K562 (cell line): Measurements from ENCODE around the gene PHETA1. TPM values are rescaled to one million over a fixed set of nuclear protein-coding genes. Genes with fewer than 3 reads are reported as not detected.
"Not testable (repeated sequence)": the region's sequence is repeated elsewhere in the genome, so short reads cannot be mapped to it uniquely, and the experiment has no call there.

Experiments used
- ATAC-seq: fragments of 200-7000 bp; cut with Tn5 transposase; 3 replicates; pipeline ENCODE4 v1.9.1; 2020; ENCODE audit warnings: moderate library complexity
- BruUV-seq: library from RNA; stranded (reverse); fragments of 400-500 nt; replicated peaks from 2 replicates; lab custom pipeline; 2021; lab: Mats Ljungman, UMichigan
- CTCF ChIA-PET: fragments of 300-600 bp; formaldehyde crosslinking; extraction: SDS; loops from one replicate; lab custom pipeline; 2021; ENCODE audit warnings: low intra/inter-chr PET ratio; lab: Yijun Ruan, JAX
- POLR2A ChIA-PET: fragments of 300-600, 350-650 bp; sonication (Branson Sonifier 250); formaldehyde crosslinking; extraction: SDS; loops from one replicate; lab custom pipeline; 2021; ENCODE audit warnings: antibody characterized with exemption, inconsistent platforms; lab: Yijun Ruan, JAX
- DNase-seq, 4 experiments: peaks; one replicate each; pipeline versions ENCODE4 v3.0.0 to v3.0.0-alpha.2; 2011 to 2018; ENCODE audit warnings: low spot score in 3 of 4, mixed read lengths in 3 of 4; ENCODE audit errors: extremely low read depth in 1 of 4
- FAIRE-seq: peaks from 2 replicates; lab custom pipeline; 2011; peaks lifted over from hg19 to GRCh38; lab: Jason Lieb, UNC
- H2AFZ ChIP-seq: 2 replicates; pipeline ENCODE4 v1.6.0; 2011; ENCODE audit warnings: low read depth, low read length, control low read depth, inconsistent platforms
- H3K27ac ChIP-seq: fragments of 200-600 bp; 3 replicates; pipeline ENCODE4 v1.8.0; 2011; ENCODE audit warnings: low read depth, mild to moderate bottlenecking, control low read depth, inconsistent platforms, low read length, moderate library complexity, mixed read lengths; ENCODE audit errors: extremely low read depth
- H3K27me3 ChIP-seq, 2 experiments: fragments of 300-600 bp in 1 of 2; 2 replicates in 1 of 2; 3 replicates in 1 of 2; pipeline versions ENCODE4 v1.6.0 to v1.8.0; 2011; ENCODE audit warnings: inconsistent platforms in 2 of 2, low read length in 2 of 2, mild to moderate bottlenecking in 1 of 2, mixed read lengths in 1 of 2, moderate library complexity in 1 of 2; ENCODE audit not compliant: control insufficient read depth in 2 of 2, insufficient read depth in 2 of 2
- H3K36me3 ChIP-seq: fragments of 300-600 bp; 3 replicates; pipeline ENCODE4 v1.8.0; 2011; ENCODE audit warnings: mild to moderate bottlenecking, low read length, inconsistent platforms; ENCODE audit not compliant: control insufficient read depth, insufficient read depth
- H3K4me1 ChIP-seq, 2 experiments: fragments of 200-600 bp in 1 of 2; replicated peaks in 1 of 2; 2 replicates in 1 of 2; 3 replicates in 1 of 2; pipeline versions ENCODE4 v1.5.1 to v1.8.0; 2011; ENCODE audit warnings: inconsistent platforms in 2 of 2, low read length in 2 of 2, mild to moderate bottlenecking in 1 of 2, mixed read lengths in 1 of 2, moderate library complexity in 1 of 2; ENCODE audit not compliant: control insufficient read depth in 2 of 2, insufficient read depth in 2 of 2
- H3K4me2 ChIP-seq: 2 replicates; pipeline ENCODE4 v1.6.1; 2011; ENCODE audit warnings: low read length, control low read depth, inconsistent platforms, mixed read lengths; ENCODE audit not compliant: insufficient read depth
- H3K4me3 ChIP-seq: fragments of 200-600 bp; sonication (generic), shearing (Covaris generic); 2 replicates; pipeline ENCODE4 v1.5.1; 2016; ENCODE audit warnings: control low read depth, inconsistent platforms
- H3K79me2 ChIP-seq: fragments of 200-600 bp; 3 replicates; pipeline ENCODE4 v1.8.0; 2011; ENCODE audit warnings: low read length, inconsistent platforms; ENCODE audit not compliant: control insufficient read depth, insufficient read depth
- H3K9ac ChIP-seq, 2 experiments: 2 replicates each; pipeline versions ENCODE4 v1.6.0 to v1.6.1; 2011; ENCODE audit warnings: low read depth in 2 of 2, low read length in 2 of 2, control low read depth in 1 of 2, inconsistent platforms in 1 of 2, mild to moderate bottlenecking in 1 of 2, mixed read lengths in 1 of 2; ENCODE audit not compliant: insufficient read depth in 1 of 2
- H3K9me1 ChIP-seq: one replicate; pipeline ENCODE4 v1.6.0; 2011; ENCODE audit warnings: inconsistent platforms, mild to moderate bottlenecking, low read length, moderate library complexity; ENCODE audit not compliant: control insufficient read depth, insufficient read depth
- H3K9me3 ChIP-seq: replicated peaks from 2 replicates; pipeline ENCODE4 v1.5.1; 2011; ENCODE audit warnings: low read depth, low read length, inconsistent platforms; ENCODE audit not compliant: control insufficient read depth, insufficient read depth
- H4K20me1 ChIP-seq: replicated peaks from 2 replicates; pipeline ENCODE4 v1.6.1; 2011; ENCODE audit warnings: low read length, inconsistent platforms, mixed read lengths; ENCODE audit not compliant: control insufficient read depth, insufficient read depth
- ATF1 ChIP-seq, 2 experiments: fragments of 450-650 bp in 1 of 2; IDR thresholded peaks; 2 replicates each; pipeline ENCODE4 v1.6.1; 2016; ENCODE audit warnings: missing compliant biosample characterization in 1 of 2, missing genetic modification characterization in 1 of 2
- CCNT2 ChIP-seq: IDR thresholded peaks from 2 replicates; pipeline ENCODE4 v1.6.1; 2011; ENCODE audit warnings: borderline replicate concordance, low read depth, mild to moderate bottlenecking, moderate library complexity, mixed read lengths, low read length; ENCODE audit not compliant: insufficient read length; ENCODE audit errors: extremely low read depth
- ESRRA ChIP-seq: fragments of 450-650 bp; IDR thresholded peaks from 2 replicates; pipeline ENCODE4 v1.6.1; 2014; ENCODE audit warnings: low read depth, mild to moderate bottlenecking, moderate library complexity, borderline replicate concordance
- KDM2B ChIP-seq: fragments of 250-450 bp; sonication (Bioruptor Pico); IDR thresholded peaks from 2 replicates; pipeline ENCODE4 v1.8.0; 2021; ENCODE audit warnings: mild to moderate bottlenecking, moderate library complexity
- MTF1 ChIP-seq: fragments of 250-450 bp; sonication (Bioruptor Pico); IDR thresholded peaks from 2 replicates; pipeline ENCODE4 v1.9.0; 2021; ENCODE audit warnings: moderate library complexity, mild to moderate bottlenecking, inconsistent platforms, borderline replicate concordance
- NR0B1 ChIP-seq: fragments of 450-650 bp; IDR thresholded peaks from one replicate; pipeline ENCODE4 v1.6.1; 2018; ENCODE audit warnings: mild to moderate bottlenecking, moderate library complexity; ENCODE audit not compliant: partially characterized antibody
- SMAD2 ChIP-seq: fragments of 150-350 bp; IDR thresholded peaks from 2 replicates; pipeline ENCODE4 v1.6.1; 2014; ENCODE audit warnings: low read depth, mild to moderate bottlenecking, low read length
- USF2 ChIP-seq: sonication (generic); formaldehyde crosslinking; IDR thresholded peaks from 2 replicates; pipeline ENCODE4 v1.5.0; 2020; ENCODE audit warnings: missing genetic modification reagents
- ZBTB7A ChIP-seq: IDR thresholded peaks from 2 replicates; pipeline ENCODE4 v1.6.1; 2011; ENCODE audit warnings: low read depth, mild to moderate bottlenecking, low read length, moderate library complexity, borderline replicate concordance; ENCODE audit not compliant: control insufficient read depth
- ZKSCAN1 ChIP-seq: fragments of 150-350 bp; IDR thresholded peaks from 2 replicates; pipeline ENCODE4 v1.6.1; 2016; ENCODE audit warnings: low read depth, low read length
- ZNF140 ChIP-seq: fragments of 250-450 bp; sonication (Bioruptor Pico); IDR thresholded peaks from 2 replicates; pipeline ENCODE4 v1.8.0; 2021; ENCODE audit warnings: moderate library complexity, mild to moderate bottlenecking, inconsistent platforms
- ZNF174 ChIP-seq: fragments of 250-450 bp; sonication (Bioruptor Pico); IDR thresholded peaks from 2 replicates; pipeline ENCODE4 v1.4.0; 2020; ENCODE audit warnings: mild to moderate bottlenecking
- ZNF324 ChIP-seq: fragments of 250-450 bp; sonication (Bioruptor Pico); IDR thresholded peaks from 2 replicates; pipeline ENCODE4 v1.4.0; 2020; ENCODE audit warnings: mild to moderate bottlenecking
- WGBS: fragments of 100-300 bp; shearing (Covaris generic); methylation state at CpG from one replicate; pipeline ENCODE4 v1.1.6; 2016; ENCODE audit warnings: low coverage, mixed read lengths; ENCODE audit not compliant: insufficient coverage; ENCODE audit errors: missing lambda C conversion rate; 5-methylcytosine and 5-hydroxymethylcytosine counted together
- in situ Hi-C: fragments of 300-500 bp; cut with MboI; formaldehyde crosslinking; loops from 4 replicates; pipeline ENCODE4 v1.15.0; 2018; ENCODE audit warnings: inconsistent platforms, mixed read lengths
- intact Hi-C: fragments of 100-400 bp; cut with micrococcal nuclease; formaldehyde crosslinking; loops from 2 replicates; pipeline ENCODE4 v1.14.2; 2022
- polyA plus RNA-seq, 8 experiments: library from polyadenylated mRNA; depleted of rRNA in 4 of 8; stranded (reverse) in 5 of 8; unstranded in 3 of 8; fragments of >200 nt; fragmentation: Nextera tagmentation in 2 of 8; fragmentation: Illumina TruSeq in 1 of 8; extraction: Ambion mirVana in 2 of 8; extraction: Trizol in 1 of 8; gene quantifications; 2 replicates each; pipeline versions ENCODE4 v1.2.1 to v1.2.3, GENCODE V29; 2011 to 2014; ENCODE audit warnings: inconsistent platforms in 1 of 8, missing spikeins in 1 of 8
- total RNA-seq, 7 experiments: library from RNA; depleted of rRNA in 6 of 7; stranded (reverse); fragments of >200 nt in 6 of 7; fragmentation: Illumina TruSeq in 2 of 7; extraction: Trizol in 2 of 7; gene quantifications; 2 replicates each; pipeline versions ENCODE4 v1.2.1 to v1.2.3, GENCODE V29; 2011 to 2021; ENCODE audit warnings: low replicate concordance in 1 of 7

The PHETA1 gene
- total and polyA plus RNA-seq, 9 of the 15 experiments (the other 6 are each of a cell fraction or from before 2014, with no cell fraction given), result 0.03 to 12.4 (median 3.0) TPM

DNA sequence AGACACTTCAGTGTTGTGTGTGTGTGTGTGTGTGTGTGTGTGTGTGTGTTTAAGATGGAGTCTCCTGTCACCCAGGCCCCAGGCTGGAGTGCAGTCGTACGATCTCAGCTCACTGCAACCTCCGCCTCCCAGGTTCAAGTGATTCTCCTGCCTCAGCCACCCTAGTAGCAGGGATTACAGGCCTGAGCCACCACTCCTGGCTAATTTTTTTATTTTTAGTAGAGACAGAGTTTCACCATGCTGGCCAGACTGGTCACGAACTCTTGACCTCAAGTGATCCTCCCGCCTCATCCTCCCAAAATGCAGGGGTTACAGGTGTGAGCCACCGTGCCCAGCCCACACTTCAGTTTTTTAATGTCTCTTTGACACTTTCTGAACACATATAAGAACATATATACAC is 32.5 kb downstream of the PHETA1 start:
- POLR2A ChIA-PET, result interaction anchor here (0.6 to 1.3 kb wide), 4 partner anchors 22 to 953 kb away, joined by 3 to 4 read pairs (median 3); no protein-coding TSS in a partner anchor
- not testable (repeated sequence) for FAIRE-seq

DNA sequence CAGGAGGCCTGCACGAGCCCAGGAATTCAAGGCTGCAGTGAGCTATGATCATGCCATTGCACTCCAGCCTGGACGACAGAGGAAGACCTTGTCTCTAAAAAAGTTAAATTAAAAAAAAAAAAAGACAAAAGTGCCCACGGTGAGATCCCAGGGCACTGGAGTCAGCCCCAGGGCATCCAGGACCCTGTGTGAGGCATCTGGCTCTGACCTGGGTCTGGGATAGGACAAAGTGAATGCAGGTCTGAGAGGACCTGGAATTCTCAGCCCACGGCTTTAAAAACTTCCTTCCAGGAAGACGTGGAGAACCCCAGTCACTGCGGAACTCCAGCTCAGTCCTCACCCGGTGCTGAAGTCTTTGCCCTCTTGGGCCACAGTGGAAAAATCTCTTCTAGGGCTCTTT is 33.1 kb downstream of the PHETA1 start:
- Histone ChIP-seq H3K9ac (no peak overlapping the region), H3K4me2 (no peak overlapping the region), H3K9me1 (no peaks in the 10 kb centered on the region), H2AFZ (no peak overlapping the region), H3K27me3 (peaks cover 34 to 63% of the 10 kb centered on the region in 2 experiments; a peak in 4 of 5 replicates), H3K4me3 (no peak overlapping the region), H3K36me3 (no peaks in the 10 kb centered on the region), H4K20me1 (peaks cover 2% of the 10 kb centered on the region; the same call in 1 of the 2 replicates), H3K27ac (no peak overlapping the region), H3K79me2 (no peaks in the 10 kb centered on the region), H3K4me1 (no peaks in the 10 kb centered on the region; a peak in 1 of 5 replicates)
- no peak for FAIRE-seq
- no TSS peak for BruUV-seq
- ChIA-PET CTCF (no interaction called here), POLR2A (interaction anchor here (0.6 to 1.3 kb wide), 4 partner anchors 23 to 952 kb away, joined by 3 to 4 read pairs (median 3); no protein-coding TSS in a partner anchor)
- DNase-seq, result no peak
- no peak for ATAC-seq
- 6% methylated on average over 7 of the region's 7 CpGs for WGBS
- intact Hi-C loops (loop anchor here (10.0 kb wide), 2 partner anchors 199 to 349 kb away; partner anchors contain the start of genes ACAD10 and BRAP), in situ Hi-C loops (loop anchor here (10.0 kb wide), 1 partner anchor 339 kb away; no protein-coding TSS in a partner anchor)
- TF ChIP-seq USF2 (no peak), ESRRA (no peak), ZNF140 (CRISPR knock-in tag) (no peak), ZNF324 (no peak), NR0B1 (no peak), SMAD2 (no peak), CCNT2 (no peak), ZKSCAN1 (no peak), ZBTB7A (no peak), ATF1 (CRISPR knock-in tag; IDR thresholded peaks at IDR 0.05) (no peak), ATF1 (tag; IDR thresholded peaks at IDR 0.05) (no peak), KDM2B (no peak), ZNF174 (CRISPR knock-in tag) (no peak), MTF1 (CRISPR knock-in tag) (no peak)
- TF ChIP-seq, all 486 proteins: peak for 0
- H3K9me3 ChIP-seq, result no peaks in the 10 kb centered on the region

More for the DNA sequence above, 32.5 kb downstream of the PHETA1 start:
- H3K9me3 ChIP-seq, CTCF ChIA-PET, H3K27ac ChIP-seq, H3K9me1 ChIP-seq, DNase-seq, H3K4me3 ChIP-seq, H4K20me1 ChIP-seq, H3K36me3 ChIP-seq, H2AFZ ChIP-seq, ATAC-seq, BruUV-seq, H3K79me2 ChIP-seq, H3K4me2 ChIP-seq, H3K4me1 ChIP-seq, H3K9ac ChIP-seq: not testable (repeated sequence)
- intact Hi-C loops (loop anchor here (10.0 kb wide), 2 partner anchors 198 to 348 kb away; partner anchors contain the start of genes ACAD10 and BRAP), in situ Hi-C loops (loop anchor here (10.0 kb wide), 1 partner anchor 338 kb away; no protein-coding TSS in a partner anchor)
- WGBS, result 15% methylated on average over 4 of the region's 6 CpGs
- peaks cover 35 to 66% of the 10 kb centered on the region in 2 experiments; a peak in 4 of 5 replicates for H3K27me3 ChIP-seq
